Heart left ventricle (tissue), 16 donors: ENCODE results near the gene THADA. TPM values are rescaled to one million over a fixed set of nuclear protein-coding genes. Genes with fewer than 3 reads are reported as not detected.

Experiments used
- ATAC-seq, 4 donors: fragments of 200-7000 bp; cut with Tn5 transposase; one replicate each; pipeline ENCODE4 v1.9.1; 2020 to 2022; ENCODE audit warnings: moderate library complexity in 4 of 4, mild to moderate bottlenecking in 3 of 4, moderate number of reproducible peaks in 1 of 4
- DNase-seq, 5 donors: peaks; one replicate each; pipeline ENCODE4 v3.0.0-alpha.2; 2020
- H3K27ac ChIP-seq, 12 donors: fragments of 200-600 bp; sonication (generic) in 4 of 12; one replicate each; pipeline versions ENCODE4 v1.5.0 to v1.8.0; 2016 to 2022; ENCODE audit warnings: mild to moderate bottlenecking in 2 of 12
- H3K27me3 ChIP-seq, 9 donors: fragments of 200-600 bp; sonication (generic) in 2 of 9; one replicate each; pipeline versions ENCODE4 v1.5.1 to v1.8.0; 2016 to 2022; ENCODE audit warnings: mild to moderate bottlenecking in 3 of 9
- H3K36me3 ChIP-seq, 9 donors: fragments of 200-600 bp; sonication (generic) in 2 of 9; one replicate each; pipeline versions ENCODE4 v1.5.0 to v1.8.0; 2018 to 2022; ENCODE audit warnings: mild to moderate bottlenecking in 2 of 9
- H3K4me1 ChIP-seq, 12 donors: fragments of 200-600 bp; sonication (generic) in 4 of 12; one replicate each; pipeline versions ENCODE4 v1.5.0 to v1.8.0; 2016 to 2022; ENCODE audit warnings: mild to moderate bottlenecking in 3 of 12
- H3K4me3 ChIP-seq, 12 donors: fragments of 200-600 bp; sonication (generic) in 4 of 12; one replicate each; pipeline versions ENCODE4 v1.5.0 to v1.8.0; 2017 to 2022; ENCODE audit warnings: mild to moderate bottlenecking in 9 of 12, moderate library complexity in 4 of 12
- H3K9me3 ChIP-seq, 12 donors: fragments of 200-600 bp; sonication (generic) in 4 of 12; one replicate each; pipeline versions ENCODE4 v1.5.0 to v1.8.0; 2016 to 2022; ENCODE audit warnings: mild to moderate bottlenecking in 1 of 12
- POLR2A ChIP-seq, 2 donors: fragments of 450-650 bp; IDR thresholded peaks; one replicate each; pipeline ENCODE4 v1.6.1; 2017; ENCODE audit warnings: antibody characterized with exemption in 2 of 2, mild to moderate bottlenecking in 2 of 2, moderate library complexity in 2 of 2
- WGBS, 4 donors: extraction: QIAGEN DNeasy Blood & Tissue Kit in 2 of 4; methylation state at CpG; one replicate each; pipeline versions ENCODE4 v1.1.5 to v1.1.7; 2013 to 2018; 5-methylcytosine and 5-hydroxymethylcytosine counted together
- intact Hi-C, 10 donors: fragments of 100-400 bp; cut with DNase I; formaldehyde crosslinking; loops; one replicate each; pipeline versions ENCODE4 v1.11.1 to v1.14.2; 2022
- polyA plus RNA-seq, 2 donors: library from polyadenylated mRNA; stranded (reverse); fragments of 200-250 nt; gene quantifications; one replicate each; pipeline ENCODE4 v1.2.3, GENCODE V29; 2013
- total RNA-seq, 9 donors: library from RNA; depleted of rRNA in 2 of 9; stranded (reverse); fragments of >200 nt in 2 of 9; fragmentation: NEBNext Ultra II Directional in 3 of 9; extraction: Animal tissue kit (Norgen Biotek cat#: 25700) in 3 of 9; gene quantifications; one replicate each; pipeline versions ENCODE4 v1.1.0 to v1.2.4, GENCODE V29; 2016 to 2023
- TF ChIP-seq, protein P1 (sequence below), 12 donors: fragments of 200-600 bp; sonication (generic) in 4 of 12; IDR thresholded peaks; one replicate each; pipeline versions ENCODE4 v1.5.0 to v1.8.0; 2018 to 2022; ENCODE audit warnings: antibody characterized with exemption in 12 of 12, mild to moderate bottlenecking in 5 of 12
- donor health status: ischemic (EF 13 %, LVEDD 7.1; RV severe dilation, severe dysfunction).
- donor health status: healthy with polysubstance abuse.
- donor health status: DM: no; HTN: yes; CAD: no.
- donor health status: DM: no; HTN: no; CAD: no.
- donor health status: ischemic (EF 25% LVEDD 6.9; RV normal size, moderate dysfunction).
- donor health status: ischemic (EF 25% LVEDD 5.7; RV mildly dilated, moderate dysfunction).
- donor health status: healthy.
- donor health status: DM: yes; HTN: yes; CAD: no.
- donor health status: ischemic (EF 35%, LVEDD 5.7; RV mildly dilated, moderate dysfunction).
- donor health status: nonischemic (EF 11% LVEDD 7.7; RV severe dilation, severe dysfunction).
- donor health status: DM: yes; HTN: yes; CAD: no.
- donor health status: PGD.
- donor health status: ischemic (EF 29% LVEDD 5.4; RV normal size, mild dysfunction).
- donor health status: nonischemic (EF 23%, LVEDD 6.1; RV moderate dilation, normal function).

The THADA gene
- total and polyA plus RNA-seq, 11 donors: 6.8 to 21.4 (median 13.0) TPM

DNA sequence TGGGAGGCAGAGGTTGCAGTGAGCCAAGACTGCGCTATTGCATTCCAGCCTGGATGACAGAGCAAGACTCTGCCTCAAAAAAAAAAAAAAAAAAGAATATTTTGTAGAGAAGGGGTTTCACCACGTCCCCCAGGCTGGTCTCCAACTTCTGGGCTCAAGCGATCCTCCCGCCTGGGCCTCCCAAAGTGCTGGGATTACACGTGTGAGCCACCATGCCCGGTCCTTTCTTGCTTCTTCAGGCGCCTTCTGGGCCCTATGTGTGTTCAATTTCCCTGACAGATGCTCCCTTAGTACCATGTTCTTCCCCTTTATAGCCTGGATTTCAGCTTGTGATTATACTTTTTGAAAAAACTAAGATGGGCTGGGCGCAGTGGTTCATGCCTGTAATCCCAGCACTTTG, 379.2 kb downstream of the THADA start:
- ATAC-seq (no peak), DNase-seq (no peak)
- WGBS, 4 donors: 87 to 97% (median 92%) methylated on average over 8 of the region's 8 CpGs
- Histone ChIP-seq H3K27ac (peak overlapping the region in 10 of 12 donors; percentile 9 to 99 (median 98)), H3K9me3 (no peaks in the 10 kb centered on the region), H3K4me1 (peaks cover 6 to 66% (median 46%) of the 10 kb centered on the region in 12 donors), H3K4me3 (no peak overlapping the region), H3K27me3 (no peaks in the 10 kb centered on the region), H3K36me3 (peaks cover 0 to under 1% (median 0%) of the 10 kb centered on the region in 9 donors)
- no peak for TF ChIP-seq POLR2A (IDR thresholded peaks at IDR 0.05)
- TF ChIP-seq, protein P1, sequence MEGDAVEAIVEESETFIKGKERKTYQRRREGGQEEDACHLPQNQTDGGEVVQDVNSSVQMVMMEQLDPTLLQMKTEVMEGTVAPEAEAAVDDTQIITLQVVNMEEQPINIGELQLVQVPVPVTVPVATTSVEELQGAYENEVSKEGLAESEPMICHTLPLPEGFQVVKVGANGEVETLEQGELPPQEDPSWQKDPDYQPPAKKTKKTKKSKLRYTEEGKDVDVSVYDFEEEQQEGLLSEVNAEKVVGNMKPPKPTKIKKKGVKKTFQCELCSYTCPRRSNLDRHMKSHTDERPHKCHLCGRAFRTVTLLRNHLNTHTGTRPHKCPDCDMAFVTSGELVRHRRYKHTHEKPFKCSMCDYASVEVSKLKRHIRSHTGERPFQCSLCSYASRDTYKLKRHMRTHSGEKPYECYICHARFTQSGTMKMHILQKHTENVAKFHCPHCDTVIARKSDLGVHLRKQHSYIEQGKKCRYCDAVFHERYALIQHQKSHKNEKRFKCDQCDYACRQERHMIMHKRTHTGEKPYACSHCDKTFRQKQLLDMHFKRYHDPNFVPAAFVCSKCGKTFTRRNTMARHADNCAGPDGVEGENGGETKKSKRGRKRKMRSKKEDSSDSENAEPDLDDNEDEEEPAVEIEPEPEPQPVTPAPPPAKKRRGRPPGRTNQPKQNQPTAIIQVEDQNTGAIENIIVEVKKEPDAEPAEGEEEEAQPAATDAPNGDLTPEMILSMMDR (IDR thresholded peaks at IDR 0.05): no peak
- intact Hi-C loops: loop anchor here in 8 of 10 donors (5.0 to 10.0 kb wide), 5 partner anchors 34 to 62 kb away; no protein-coding TSS in a partner anchor

DNA sequence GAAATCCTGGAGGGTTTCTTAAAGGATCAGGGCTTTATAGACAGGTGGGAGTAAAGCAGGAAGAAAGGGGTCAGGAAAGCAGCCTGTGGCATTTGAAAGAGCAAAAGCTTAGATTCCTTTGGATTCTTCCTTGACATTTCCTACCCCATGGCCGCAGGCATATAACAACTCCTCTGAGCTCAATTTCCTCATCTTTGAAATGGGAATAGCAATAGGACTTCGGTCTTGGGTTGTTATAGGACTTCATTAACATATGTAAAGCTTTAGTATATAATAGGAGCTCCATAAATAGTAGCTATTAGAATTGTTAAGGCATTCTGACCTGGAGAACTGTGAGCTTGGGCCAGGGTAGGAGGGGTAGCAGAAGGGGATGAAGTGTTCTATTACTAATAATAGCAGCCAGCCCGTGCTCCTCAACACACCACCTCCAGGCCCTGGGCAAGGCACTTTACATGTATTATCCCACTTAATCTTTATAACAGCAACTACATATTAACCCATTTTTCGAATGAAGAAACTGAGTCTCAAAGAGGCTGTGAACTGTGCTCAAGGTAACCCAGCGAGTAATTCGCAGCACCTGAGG, 380.1 kb downstream of the THADA start:
- Histone ChIP-seq H3K4me3 (no peak overlapping the region), H3K27me3 (no peaks in the 10 kb centered on the region), H3K27ac (peak overlapping the region in 10 of 12 donors; percentile 9 to 99 (median 61)), H3K9me3 (no peaks in the 10 kb centered on the region), H3K4me1 (peaks cover 4 to 63% (median 39%) of the 10 kb centered on the region in 12 donors), H3K36me3 (no peaks in the 10 kb centered on the region)
- TF ChIP-seq POLR2A (IDR thresholded peaks at IDR 0.05): no peak
- TF ChIP-seq, protein P1 (IDR thresholded peaks at IDR 0.05): no peak
- DNase-seq: peak in 1 of 5 donors; percentile 52
- 63 to 68% (median 66%) methylated on average over 6 of the region's 6 CpGs for WGBS, 4 donors
- no peak for ATAC-seq
- intact Hi-C loops: loop anchor here in 8 of 10 donors (5.0 to 10.0 kb wide), 5 partner anchors 33 to 61 kb away; no protein-coding TSS in a partner anchor

DNA sequence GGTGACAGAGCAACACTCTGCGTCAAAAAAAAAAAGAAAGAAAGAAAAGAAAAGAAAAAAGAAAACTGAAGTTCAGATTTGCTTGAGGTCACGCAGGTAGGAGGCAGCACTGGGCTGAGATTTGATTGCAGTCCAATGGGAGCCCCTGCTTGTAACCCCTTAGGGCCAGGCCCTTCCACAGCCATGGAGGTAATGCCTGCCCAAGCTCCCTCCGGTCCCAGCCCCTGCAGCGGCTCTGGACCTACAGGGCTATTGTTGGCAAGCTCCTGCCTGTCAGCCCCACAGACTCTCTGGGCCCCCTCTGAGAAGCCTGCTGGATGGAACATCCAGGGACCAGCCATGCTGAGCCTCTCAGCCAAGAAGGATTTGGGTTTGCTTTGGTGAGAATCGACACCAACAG, 381.6 kb downstream of the THADA start:
- Histone ChIP-seq H3K36me3 (no peaks in the 10 kb centered on the region), H3K9me3 (no peaks in the 10 kb centered on the region), H3K27ac (no peak overlapping the region), H3K4me1 (peaks cover 4 to 58% (median 32%) of the 10 kb centered on the region in 12 donors), H3K27me3 (no peaks in the 10 kb centered on the region), H3K4me3 (no peak overlapping the region)
- WGBS, 4 donors: 83 to 92% (median 88%) methylated on average over 5 of the region's 5 CpGs
- peak in 1 of 5 donors; percentile 46 for DNase-seq
- intact Hi-C loops: loop anchor here in 3 of 10 donors (10.0 kb wide), 2 partner anchors 49 to 59 kb away; no protein-coding TSS in a partner anchor
- ATAC-seq: no peak
- TF ChIP-seq, protein P1 (IDR thresholded peaks at IDR 0.05): no peak
- no peak for TF ChIP-seq POLR2A (IDR thresholded peaks at IDR 0.05)

DNA sequence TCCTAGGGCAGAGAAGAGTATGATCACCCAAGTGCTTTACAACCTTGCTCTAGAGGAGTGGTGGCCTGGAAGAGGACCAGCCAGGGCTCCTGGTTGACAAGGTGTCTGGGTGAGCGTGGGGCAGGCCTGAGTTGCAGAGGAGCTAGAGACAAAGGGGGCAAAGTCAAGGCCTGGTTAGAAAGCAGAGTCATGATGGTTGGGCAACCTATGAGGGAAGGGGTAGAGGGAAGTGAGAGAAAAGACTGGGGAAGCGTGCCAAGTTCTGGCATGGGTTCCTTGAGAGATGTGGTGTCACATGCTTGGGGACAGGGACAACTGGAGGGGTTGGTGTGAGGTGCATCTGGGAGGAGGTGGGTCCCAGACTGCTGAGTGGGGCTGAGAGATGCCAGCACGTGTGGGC, 382.9 kb downstream of the THADA start:
- 81 to 87% (median 84%) methylated on average over 3 of the region's 3 CpGs for WGBS, 4 donors
- no peaks in the 10 kb centered on the region for H3K9me3 ChIP-seq
- ATAC-seq (peak; percentile 4 to 52 (median 44)), DNase-seq (peak in 4 of 5 donors; percentile 56 to 77 (median 62))
- H3K4me3 ChIP-seq: no peak overlapping the region
- no peaks in the 10 kb centered on the region for H3K36me3 ChIP-seq
- H3K4me1 ChIP-seq: peaks cover 0 to 45% (median 19%) of the 10 kb centered on the region in 12 donors
- H3K27ac ChIP-seq: peak overlapping the region in 1 of 12 donors; percentile 76
- no peaks in the 10 kb centered on the region for H3K27me3 ChIP-seq
- intact Hi-C loops: loop anchor here in 3 of 10 donors (10.0 kb wide), 2 partner anchors 48 to 58 kb away; no protein-coding TSS in a partner anchor
- TF ChIP-seq, protein P1 (IDR thresholded peaks at IDR 0.05): no peak
- TF ChIP-seq POLR2A (IDR thresholded peaks at IDR 0.05): no peak
